ENCODE results near the gene SCNN1B.
"Not testable (repeated sequence)": the region's sequence is repeated elsewhere in the genome, so short reads cannot be mapped to it uniquely, and the experiment has no call there.

SCNN1B gene

DNA sequence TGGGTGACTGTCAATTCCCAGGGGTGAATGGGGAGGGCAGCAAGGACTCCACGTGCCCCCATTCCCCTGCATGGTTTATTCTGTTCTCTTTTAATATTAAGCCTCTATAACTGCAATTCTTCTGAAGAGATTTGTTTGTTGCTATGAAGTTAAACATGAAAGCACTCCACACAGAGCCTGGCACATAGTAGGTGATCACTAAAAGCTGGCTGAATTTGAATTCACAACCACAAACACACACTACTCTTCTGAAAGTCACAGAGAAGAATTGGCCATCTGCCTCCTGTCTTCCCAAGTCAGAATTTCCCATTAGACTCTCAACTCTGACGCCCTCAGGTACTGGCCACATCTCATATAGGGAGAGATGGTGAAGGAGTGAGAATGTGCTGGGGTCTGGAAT is 95.4 kb downstream of the SCNN1B start:
- Mint-ChIP-seq H3K9me3 (no peaks in the 10 kb centered on the region), H3K27ac (no peak overlapping the region), H3K36me3 (ENCODE audit: low read depth) (peaks cover 55% of the 10 kb centered on the region), H3K4me1 (peaks cover 16% of the 10 kb centered on the region), H3K27me3 (ENCODE audit: low read depth, poor library complexity) (peaks cover 2% of the 10 kb centered on the region), H3K4me3 (no peak overlapping the region)
- no peak for TF ChIP-seq CTCF (IDR thresholded peaks at IDR 0.05)
- DNase-seq = no peak

DNA sequence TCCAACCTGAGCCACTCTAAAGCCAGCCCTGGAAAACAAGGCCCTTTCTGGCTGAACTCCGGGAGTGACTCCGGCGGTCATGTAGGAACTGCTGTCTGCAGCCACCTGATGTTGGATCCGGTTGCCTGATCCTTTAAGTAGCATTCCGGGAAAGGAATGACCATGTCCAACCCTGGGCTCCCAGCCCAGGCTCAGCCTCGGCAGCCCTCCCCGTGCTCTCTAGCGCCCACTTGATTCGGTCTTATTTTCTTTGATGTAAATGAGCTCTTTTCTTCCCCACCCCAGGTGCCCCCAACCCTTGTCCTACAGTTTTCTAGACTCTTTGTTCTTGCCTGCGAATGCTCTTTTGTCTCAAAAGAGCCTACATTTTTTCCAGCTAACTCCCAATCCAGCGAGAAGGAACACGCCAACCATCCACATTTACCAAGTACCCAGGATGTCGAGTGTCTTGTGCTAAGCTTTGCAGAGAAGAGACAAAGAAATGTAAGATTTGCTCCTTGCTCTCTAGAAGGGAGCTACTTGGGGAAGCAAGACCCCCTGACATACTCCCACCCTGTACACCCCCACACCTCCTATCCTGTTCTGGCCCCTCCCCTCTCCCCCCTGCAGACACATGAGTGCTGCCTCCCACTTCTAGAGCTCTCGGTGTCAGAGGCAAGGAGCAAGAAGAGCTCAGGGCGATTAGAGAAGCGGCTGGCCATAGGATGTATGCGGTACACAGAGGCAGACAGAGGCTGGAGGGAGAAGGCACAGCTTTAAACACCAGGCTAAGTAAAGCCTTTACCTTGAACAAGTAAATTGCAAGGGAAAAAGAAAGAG is 97.1 kb downstream of the SCNN1B start:
- TF ChIP-seq CTCF (IDR thresholded peaks at IDR 0.05) = no peak
- peak; percentile 50 for DNase-seq
- Mint-ChIP-seq H3K4me3 (peak overlapping the region; percentile 19), H3K4me1 (peaks cover 16% of the 10 kb centered on the region), H3K36me3 (ENCODE audit: low read depth) (peaks cover 65% of the 10 kb centered on the region), H3K9me3 (no peaks in the 10 kb centered on the region), H3K27me3 (ENCODE audit: low read depth, poor library complexity) (peaks cover 2% of the 10 kb centered on the region), H3K27ac (peak overlapping the region; percentile 19)

- Mint-ChIP-seq H3K36me3 (ENCODE audit: low read depth) (peaks cover 61% of the 10 kb centered on the region), H3K27ac (peak overlapping the region; percentile 47), H3K4me1 (peaks cover 16% of the 10 kb centered on the region)
- not testable (repeated sequence) for H3K27me3 Mint-ChIP-seq (ENCODE audit: low read depth, poor library complexity); H3K4me3 Mint-ChIP-seq; H3K9me3 Mint-ChIP-seq; DNase-seq
Observed at GRCh38 chr16:23400447-23400846, 98.3 kb downstream of the SCNN1B start.

DNA sequence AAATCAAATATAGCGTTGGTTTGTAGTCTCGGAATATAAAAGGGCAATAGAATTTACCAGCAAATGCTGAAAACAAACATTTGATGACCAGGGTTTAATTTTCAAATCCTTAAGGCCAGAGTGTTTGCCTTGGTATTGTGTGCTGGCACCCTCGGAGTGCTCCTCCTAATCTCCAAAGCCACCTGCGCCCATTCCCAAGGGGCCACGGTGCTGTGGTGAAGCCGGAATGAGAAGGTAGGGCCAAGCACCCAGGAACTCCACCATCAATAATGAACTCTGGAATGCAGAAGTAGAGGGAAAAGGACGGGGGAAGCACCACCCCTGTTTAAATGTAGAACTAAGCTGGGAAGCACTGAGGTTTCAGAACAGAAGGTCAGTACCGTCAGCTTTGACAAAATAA is 99.0 kb downstream of the SCNN1B start:
- no peak for DNase-seq
- Mint-ChIP-seq H3K4me1 (peaks cover 16% of the 10 kb centered on the region), H3K9me3 (no peaks in the 10 kb centered on the region), H3K27ac (no peak overlapping the region), H3K27me3 (ENCODE audit: low read depth, poor library complexity) (peaks cover 2% of the 10 kb centered on the region), H3K4me3 (no peak overlapping the region), H3K36me3 (ENCODE audit: low read depth) (peaks cover 67% of the 10 kb centered on the region)
- TF ChIP-seq CTCF (IDR thresholded peaks at IDR 0.05) = no peak

GRCh38 chr16:23402100-23402499 is 100.0 kb downstream of the SCNN1B start:
- Mint-ChIP-seq H3K4me1 (peaks cover 16% of the 10 kb centered on the region), H3K4me3 (no peak overlapping the region), H3K36me3 (ENCODE audit: low read depth) (peaks cover 70% of the 10 kb centered on the region), H3K27ac (no peak overlapping the region), H3K9me3 (no peaks in the 10 kb centered on the region), H3K27me3 (ENCODE audit: low read depth, poor library complexity) (peaks cover 2% of the 10 kb centered on the region)
- DNase-seq = no peak
- no peak for TF ChIP-seq CTCF (IDR thresholded peaks at IDR 0.05)

DNA sequence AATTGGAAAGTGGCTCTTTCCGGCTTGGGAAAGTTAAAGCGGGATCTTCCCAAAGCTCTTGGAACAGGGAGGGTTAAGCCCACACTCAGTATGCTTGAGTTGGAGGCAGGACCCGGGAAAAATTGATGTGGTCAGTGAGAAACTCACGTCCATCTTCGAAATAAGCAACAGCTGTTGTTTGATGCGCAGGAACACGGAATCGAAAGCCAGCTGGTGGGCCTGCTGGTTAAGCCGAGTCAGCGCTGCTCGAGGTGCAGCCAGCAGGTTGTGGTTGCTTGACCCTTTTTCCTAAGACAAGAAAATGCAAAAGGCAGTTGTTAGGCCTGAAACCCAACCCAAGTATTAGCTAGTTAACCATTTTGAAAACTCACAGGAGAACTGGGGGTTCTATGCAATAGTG is 101.4 kb downstream of the SCNN1B start:
- Mint-ChIP-seq H3K27ac (no peak overlapping the region), H3K36me3 (ENCODE audit: low read depth) (peaks cover 69% of the 10 kb centered on the region), H3K4me1 (peaks cover 16% of the 10 kb centered on the region), H3K4me3 (no peak overlapping the region), H3K9me3 (no peaks in the 10 kb centered on the region), H3K27me3 (ENCODE audit: low read depth, poor library complexity) (peaks cover 2% of the 10 kb centered on the region)
- no peak for DNase-seq
- TF ChIP-seq CTCF (IDR thresholded peaks at IDR 0.05) = no peak
